ENCODE results near the gene BLVRB.

Gene BLVRB

DNA sequence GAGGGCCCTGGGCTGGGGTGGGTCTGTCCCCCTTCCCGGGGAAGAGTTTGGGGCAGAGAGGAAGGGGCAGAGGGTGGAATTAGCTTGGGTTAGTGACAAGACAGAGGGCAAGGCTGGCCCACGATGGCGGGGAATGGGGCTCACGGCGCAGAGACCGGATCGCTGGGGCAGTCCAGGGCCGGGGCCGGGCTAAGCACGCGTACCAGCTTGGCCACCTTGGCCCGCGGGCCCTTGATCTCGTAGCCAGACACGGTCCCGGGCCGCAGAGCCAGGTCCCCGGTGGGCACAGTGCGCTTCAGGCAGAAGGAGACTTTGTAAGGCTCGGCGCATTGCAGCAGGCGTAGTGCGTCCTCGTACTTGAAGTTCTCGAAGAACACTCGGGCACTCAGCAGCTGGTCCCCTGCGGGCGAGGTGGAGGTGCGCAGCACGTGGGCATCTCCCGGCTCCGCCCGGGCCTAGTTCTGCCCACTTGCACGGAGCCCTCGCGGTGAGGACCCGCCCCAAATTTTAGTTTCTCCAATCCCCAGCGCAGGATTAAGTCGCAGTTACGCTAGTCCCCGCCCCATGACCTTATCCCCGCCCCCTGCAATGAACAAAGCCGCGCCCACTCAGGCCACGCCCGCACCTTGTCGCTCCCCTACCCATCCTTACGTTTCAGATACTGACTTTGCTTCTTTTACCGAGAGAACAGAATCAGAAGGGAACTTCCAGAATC is 67.0 kb downstream of the BLVRB start:
- DNase-seq = no peak

All from DMS79 treated with DMSO at 0.1 percent for 48 hours (cell line).